Upper lobe of left lung (tissue), 4 donors: Measurements from ENCODE around the gene NCF2.

Experiments used
- EP300 ChIP-seq, 4 donors: sonication (generic); formaldehyde crosslinking; IDR thresholded peaks; one replicate each; pipeline ENCODE4 v1.5.1; 2017; ENCODE audit warnings: antibody characterized with exemption in 4 of 4, control low read depth in 2 of 4
- POLR2A ChIP-seq, 4 donors: fragments of 450-650 bp; IDR thresholded peaks; one replicate each; pipeline ENCODE4 v1.5.1; 2016 to 2017; ENCODE audit warnings: antibody characterized with exemption in 4 of 4, mild to moderate bottlenecking in 2 of 4
- TF ChIP-seq, protein P1 (sequence below), 6 experiments: fragments of 450-650 bp in 4 of 6; fragments of 200-600 bp in 2 of 6; sonication (generic) in 2 of 6; IDR thresholded peaks; one replicate each; pipeline ENCODE4 v1.5.1; 2016 to 2019; ENCODE audit warnings: antibody characterized with exemption in 6 of 6

DNA sequence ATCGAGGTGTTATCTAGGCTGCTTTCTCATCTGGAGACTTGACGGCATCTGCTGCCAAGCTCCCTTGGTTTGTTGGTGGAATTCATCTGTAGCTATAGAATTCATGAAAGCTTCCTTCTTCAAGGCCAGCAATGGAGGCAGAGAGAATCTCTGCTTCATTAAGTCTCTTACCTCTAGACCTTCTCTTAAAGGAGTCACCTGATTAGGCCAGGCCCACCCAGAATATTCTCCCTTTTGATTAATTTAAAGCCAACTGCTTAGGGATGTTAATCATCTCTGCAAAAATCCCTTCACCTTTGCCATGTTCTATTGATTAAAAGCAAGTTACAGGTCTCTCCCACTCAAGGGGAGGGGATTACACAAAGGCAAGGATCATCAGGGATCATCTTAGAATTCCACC is 5.3 kb upstream of the NCF2 start:
- no peak for TF ChIP-seq POLR2A (IDR thresholded peaks at IDR 0.05)
- TF ChIP-seq, protein P1, sequence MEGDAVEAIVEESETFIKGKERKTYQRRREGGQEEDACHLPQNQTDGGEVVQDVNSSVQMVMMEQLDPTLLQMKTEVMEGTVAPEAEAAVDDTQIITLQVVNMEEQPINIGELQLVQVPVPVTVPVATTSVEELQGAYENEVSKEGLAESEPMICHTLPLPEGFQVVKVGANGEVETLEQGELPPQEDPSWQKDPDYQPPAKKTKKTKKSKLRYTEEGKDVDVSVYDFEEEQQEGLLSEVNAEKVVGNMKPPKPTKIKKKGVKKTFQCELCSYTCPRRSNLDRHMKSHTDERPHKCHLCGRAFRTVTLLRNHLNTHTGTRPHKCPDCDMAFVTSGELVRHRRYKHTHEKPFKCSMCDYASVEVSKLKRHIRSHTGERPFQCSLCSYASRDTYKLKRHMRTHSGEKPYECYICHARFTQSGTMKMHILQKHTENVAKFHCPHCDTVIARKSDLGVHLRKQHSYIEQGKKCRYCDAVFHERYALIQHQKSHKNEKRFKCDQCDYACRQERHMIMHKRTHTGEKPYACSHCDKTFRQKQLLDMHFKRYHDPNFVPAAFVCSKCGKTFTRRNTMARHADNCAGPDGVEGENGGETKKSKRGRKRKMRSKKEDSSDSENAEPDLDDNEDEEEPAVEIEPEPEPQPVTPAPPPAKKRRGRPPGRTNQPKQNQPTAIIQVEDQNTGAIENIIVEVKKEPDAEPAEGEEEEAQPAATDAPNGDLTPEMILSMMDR (IDR thresholded peaks at IDR 0.05): no peak
- no peak for TF ChIP-seq EP300 (IDR thresholded peaks at IDR 0.05)
